HTERT RPE-1 (cell line): ENCODE data around the gene KATNA1.

Experiments used
- in situ Hi-C: fragments of 300-500 bp; cut with MboI; formaldehyde crosslinking; loops from 4 replicates; pipeline ENCODE4 v1.14.3; 2020; ENCODE audit warnings: low sequenced_read_pairs

KATNA1 gene

GRCh38 chr6:149614337-149614736 is 34.2 kb downstream of the KATNA1 start:
- in situ Hi-C loops: no loop called here

DNA sequence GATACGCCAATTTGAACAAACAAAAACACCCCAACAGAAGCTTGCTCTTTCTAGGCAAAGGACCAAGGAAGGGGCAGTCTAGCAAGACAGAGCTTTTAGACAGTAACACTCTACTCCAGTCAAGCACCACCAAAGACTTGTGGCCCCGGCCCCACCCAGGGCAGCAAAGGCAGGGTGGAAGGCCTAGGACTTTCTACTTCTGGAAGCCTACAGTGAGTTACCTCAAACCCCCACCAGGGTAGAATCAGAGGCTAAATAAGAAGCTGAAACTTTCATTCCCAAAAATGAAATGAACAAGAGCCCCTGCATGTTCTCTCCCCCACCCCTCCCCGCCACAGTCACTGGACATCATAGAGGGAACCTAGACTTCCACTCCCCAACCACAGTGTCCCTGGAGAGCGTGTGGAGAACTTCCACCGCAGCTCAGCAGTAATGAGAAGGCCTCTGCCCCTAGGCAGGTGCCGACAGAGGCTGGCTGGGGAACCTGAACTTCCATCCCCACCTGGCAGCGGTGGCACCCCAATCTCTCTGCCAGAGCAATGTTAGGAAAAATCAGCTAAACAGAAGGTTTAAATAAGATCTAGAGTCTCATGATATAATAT is 40.0 kb downstream of the KATNA1 start:
- in situ Hi-C loops: no loop called here

GRCh38 chr6:149600508-149600907 is 48.0 kb downstream of the KATNA1 start:
- in situ Hi-C loops: no loop called here

DNA sequence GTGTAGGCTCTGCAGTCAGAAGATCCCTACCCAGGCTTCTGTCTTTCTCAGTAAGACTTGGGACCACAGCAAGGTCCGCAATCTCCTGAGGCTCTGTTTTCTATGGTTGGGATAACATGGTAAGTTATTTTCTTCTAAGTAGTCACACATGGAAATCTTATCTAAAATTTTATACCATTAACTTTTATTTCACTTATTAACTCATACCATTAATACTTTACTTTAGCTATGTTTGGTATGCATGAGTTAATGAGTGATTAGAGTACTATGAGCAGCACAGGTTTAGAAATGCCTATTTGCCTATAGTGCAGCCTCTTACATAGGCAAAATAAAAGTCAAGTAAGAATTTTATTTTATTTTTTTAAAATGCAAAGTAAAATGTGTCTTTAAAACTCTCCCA is 55.1 kb downstream of the KATNA1 start:
- in situ Hi-C loops: no loop called here

DNA sequence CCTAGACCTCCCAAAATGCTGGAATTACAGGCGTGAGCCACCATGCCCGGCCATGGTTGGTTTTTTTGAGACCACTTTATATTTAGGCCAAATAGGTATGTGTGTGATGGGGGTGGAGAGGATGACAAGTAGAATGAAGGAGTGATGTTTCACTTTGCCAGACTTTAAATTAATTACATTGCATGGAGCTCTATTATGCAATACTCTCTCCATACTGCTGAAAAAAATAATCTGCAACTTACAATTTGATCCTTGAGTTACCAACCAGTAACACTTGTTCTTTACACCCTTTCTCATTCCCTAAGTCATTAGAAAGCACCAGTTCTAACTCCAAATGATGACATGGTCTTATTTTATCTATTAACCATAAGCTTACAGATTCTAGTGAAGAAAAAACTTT is 55.5 kb downstream of the KATNA1 start:
- in situ Hi-C loops: no loop called here

DNA sequence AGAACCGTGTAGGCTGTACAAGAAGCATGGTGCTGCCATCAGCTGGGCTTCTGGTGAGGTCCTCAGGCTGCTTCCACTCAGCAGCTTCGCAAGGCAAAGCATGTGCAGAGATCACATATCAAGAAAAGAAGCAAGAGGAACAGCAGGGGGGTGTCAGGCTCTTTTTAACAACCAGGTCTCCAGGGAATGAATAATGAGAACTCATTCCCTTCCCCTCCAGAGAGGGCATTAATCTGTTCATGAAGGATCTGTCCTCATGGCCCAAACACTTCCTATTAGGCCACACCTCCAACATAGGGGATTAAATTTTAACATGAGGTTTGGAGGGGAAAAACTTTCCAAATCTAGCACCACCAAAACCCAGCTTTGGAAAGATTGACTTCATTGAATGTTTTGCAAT is 62.4 kb downstream of the KATNA1 start:
- in situ Hi-C loops: no loop called here

DNA sequence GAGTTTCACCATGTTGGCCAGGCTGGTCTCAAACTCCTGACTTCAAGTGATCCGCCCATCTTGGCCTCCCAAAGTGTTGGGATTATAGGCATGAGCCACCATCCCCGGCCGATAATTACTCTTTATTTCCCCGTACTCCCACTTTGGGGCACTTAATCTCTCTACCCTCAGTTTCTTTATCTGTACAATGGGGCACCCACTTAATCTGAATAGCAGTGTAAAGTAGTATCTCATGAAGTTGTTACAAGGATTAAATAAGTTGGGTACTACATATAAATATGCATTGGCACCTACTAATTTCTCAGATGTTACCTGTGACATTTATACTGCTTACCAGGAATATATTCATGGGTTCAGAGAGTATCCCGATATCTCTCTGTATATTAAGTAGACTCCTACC is 67.2 kb downstream of the KATNA1 start:
- in situ Hi-C loops: no loop called here

- in situ Hi-C loops: no loop called here
These were observed 67.6 kb downstream of the KATNA1 start for GRCh38 chr6:149580880-149581279.

- in situ Hi-C loops: no loop called here
These were observed 80.4 kb downstream of the KATNA1 start for GRCh38 chr6:149567945-149568585.

GRCh38 chr6:149567194-149567586 is 81.3 kb downstream of the KATNA1 start:
- in situ Hi-C loops: no loop called here

GRCh38 chr6:149566410-149567193 is 81.9 kb downstream of the KATNA1 start:
- in situ Hi-C loops: no loop called here

DNA sequence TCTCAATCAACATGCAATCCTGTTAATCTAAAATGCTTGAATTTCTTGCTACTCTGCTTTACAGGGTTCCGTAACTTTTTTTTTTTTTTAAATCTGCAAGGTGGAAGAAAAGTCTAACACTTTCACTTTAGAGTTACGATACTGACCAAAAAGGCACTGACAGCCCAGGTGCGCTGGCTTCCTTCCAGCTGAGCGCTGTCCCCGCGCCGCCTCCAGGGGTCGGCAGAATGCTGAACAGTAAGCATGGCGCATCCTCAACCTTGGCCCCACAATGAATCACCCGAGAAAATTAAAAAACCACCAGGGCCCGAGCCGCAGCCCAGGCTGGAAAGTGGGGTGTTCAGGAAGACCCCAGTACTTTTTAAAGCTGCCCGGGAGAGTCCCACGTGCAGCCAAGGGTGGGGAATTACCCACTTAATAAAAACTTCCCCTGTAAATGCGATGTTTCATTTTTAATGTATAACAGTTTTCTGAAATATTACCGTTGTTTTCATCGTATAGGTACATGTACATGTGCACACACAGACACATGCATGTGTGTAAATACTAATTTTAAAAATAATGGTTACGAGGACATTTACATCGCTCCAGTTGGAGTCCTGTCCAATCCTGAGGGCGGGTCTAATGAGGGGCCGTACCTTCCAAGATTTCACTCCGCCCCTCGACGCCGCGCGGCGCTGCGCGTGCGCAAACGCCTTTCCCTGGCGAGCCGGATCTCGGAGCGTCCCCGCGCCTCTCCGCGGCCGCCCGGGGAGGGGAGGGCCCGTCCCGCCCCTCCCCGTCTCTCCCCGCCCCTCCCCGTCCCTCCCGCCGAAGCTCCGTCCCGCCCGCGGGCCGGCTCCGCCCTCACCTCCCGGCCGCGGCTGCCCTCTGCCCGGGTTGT is 82.7 kb downstream of the KATNA1 start, which contains the start of gene GINM1:
Gene GINM1, plus strand, starts transcription at position 849 of the 883 bp plus-strand sequence. CDS start 40 bp downstream, outside the sequence.
- in situ Hi-C loops: no loop called here

DNA sequence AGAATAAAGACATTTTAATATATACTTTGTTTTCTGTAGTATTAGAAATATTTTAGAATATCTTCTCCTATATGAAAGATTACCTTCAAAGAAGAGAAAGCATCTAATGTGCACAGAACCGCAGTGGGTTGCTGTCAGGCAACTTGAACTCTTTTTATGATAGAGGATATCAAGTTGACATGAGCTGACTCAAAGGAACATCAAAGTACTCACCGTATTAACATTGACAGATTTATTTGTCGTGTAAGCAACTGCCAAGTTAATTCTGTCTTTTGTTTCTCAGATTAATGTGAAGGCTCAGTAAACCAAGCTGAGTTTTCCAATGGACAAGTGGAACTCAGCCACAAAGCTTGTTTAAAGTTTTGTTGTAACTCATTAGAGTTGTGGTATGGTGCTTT is 84.6 kb downstream of the KATNA1 start:
- in situ Hi-C loops: no loop called here

GRCh38 chr6:149563203-149563927 is 85.1 kb downstream of the KATNA1 start:
- in situ Hi-C loops: no loop called here

- in situ Hi-C loops: no loop called here
These were observed 87.8 kb downstream of the KATNA1 start for GRCh38 chr6:149560736-149561135.

- in situ Hi-C loops: no loop called here
These were observed 89.1 kb downstream of the KATNA1 start for GRCh38 chr6:149559389-149559788.

- in situ Hi-C loops: no loop called here
These were observed 90.5 kb downstream of the KATNA1 start for GRCh38 chr6:149558029-149558428.

- in situ Hi-C loops: no loop called here
These were observed 96.6 kb downstream of the KATNA1 start for GRCh38 chr6:149551920-149552319.

DNA sequence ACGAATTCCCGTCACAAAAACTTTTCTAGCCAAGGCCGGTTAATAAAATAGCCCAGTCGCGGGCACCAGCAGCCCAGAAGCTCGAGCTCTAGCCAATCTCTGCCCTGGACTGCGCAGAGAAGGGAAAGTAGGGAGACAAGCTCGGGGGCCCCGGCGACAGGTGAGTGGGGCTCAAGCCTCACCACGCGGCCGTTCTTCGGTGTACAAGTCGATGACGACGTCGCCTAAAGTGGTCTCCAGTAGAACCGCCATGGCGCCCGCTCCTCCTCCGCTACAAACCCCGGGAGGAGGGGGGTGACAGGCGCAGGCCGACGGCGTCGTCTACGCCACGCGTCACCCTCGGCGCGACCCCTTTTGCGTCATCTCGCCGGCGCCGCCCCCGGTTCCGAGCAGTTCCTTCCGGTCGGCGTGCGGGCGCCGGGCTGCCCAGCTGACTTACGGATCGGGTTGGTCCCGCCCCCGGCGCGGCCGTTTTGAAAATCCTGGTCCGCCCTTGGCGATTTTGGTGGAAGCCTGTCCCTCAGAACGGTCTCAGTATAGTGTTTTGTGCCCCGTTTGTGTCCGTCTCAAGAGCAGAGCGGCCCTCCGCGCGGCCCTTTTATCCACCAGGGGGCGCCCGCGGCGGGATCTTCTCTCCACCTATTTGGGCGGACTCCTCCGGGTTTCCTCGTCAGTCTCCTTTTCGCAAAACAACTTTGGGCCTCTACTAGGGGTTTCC is 102.6 kb downstream of the KATNA1 start, which contains the start of gene PPIL4:
Gene PPIL4, minus strand, starts transcription at position 290 of the 718 bp plus-strand sequence. Its CDS starts 38 bp downstream, at position 252.
- in situ Hi-C loops: no loop called here
